GM23338 (cell line): ENCODE results near the gene GEN1. TPM values are rescaled to one million over a fixed set of nuclear protein-coding genes. Genes with fewer than 3 reads are reported as not detected.

Experiments used
- ATAC-seq: fragments of 200-7000 bp; cut with Tn5 transposase; 3 replicates; pipeline ENCODE4 v1.9.1; 2020
- DNase-seq: peaks from one replicate; pipeline ENCODE4 v3.0.0-alpha.2; 2015; ENCODE audit warnings: low spot score
- H2AFZ ChIP-seq: fragments of 200-600 bp; sonication (generic); 2 replicates; pipeline ENCODE4 v1.8.0; 2016; ENCODE audit warnings: antibody characterized with exemption, mild to moderate bottlenecking, moderate library complexity
- H3F3A ChIP-seq: fragments of 200-600 bp; sonication (generic); replicated peaks from 2 replicates; pipeline ENCODE4 v1.8.0; 2017; ENCODE audit warnings: antibody characterized with exemption, mixed run types, low read depth
- H3K27ac ChIP-seq: fragments of 200-600 bp; sonication (generic); 2 replicates; pipeline ENCODE4 v1.6.1; 2016; ENCODE audit warnings: low read depth
- H3K27me3 ChIP-seq: fragments of 200-600 bp; sonication (generic); 2 replicates; pipeline ENCODE4 v1.8.0; 2016; ENCODE audit warnings: mild to moderate bottlenecking, mixed run types, moderate library complexity; ENCODE audit not compliant: insufficient read depth
- H3K36me3 ChIP-seq: fragments of 200-600 bp; sonication (generic); 2 replicates; pipeline ENCODE4 v1.8.0; 2016; ENCODE audit warnings: mild to moderate bottlenecking; ENCODE audit not compliant: insufficient read depth
- H3K4me1 ChIP-seq: fragments of 200-600 bp; sonication (generic); 2 replicates; pipeline ENCODE4 v1.8.0; 2016; ENCODE audit warnings: mild to moderate bottlenecking, moderate library complexity; ENCODE audit not compliant: insufficient read depth
- H3K4me2 ChIP-seq: fragments of 200-600 bp; sonication (generic); 2 replicates; pipeline ENCODE4 v1.7.1; 2017; ENCODE audit warnings: mixed run types
- H3K4me3 ChIP-seq: fragments of 200-600 bp; sonication (generic); 2 replicates; pipeline ENCODE4 v1.6.1; 2016; ENCODE audit warnings: mixed run types
- H3K79me2 ChIP-seq: fragments of 200-600 bp; sonication (generic); replicated peaks from 2 replicates; pipeline ENCODE4 v1.8.0; 2017; ENCODE audit warnings: mild to moderate bottlenecking; ENCODE audit not compliant: insufficient read depth
- H3K9me2 ChIP-seq: fragments of 200-600 bp; sonication (generic); 2 replicates; pipeline ENCODE4 v1.8.0; 2017; ENCODE audit not compliant: insufficient read depth
- H4K20me1 ChIP-seq: fragments of 200-600 bp; sonication (generic); replicated peaks from 2 replicates; pipeline ENCODE4 v1.8.0; 2017; ENCODE audit warnings: mild to moderate bottlenecking; ENCODE audit not compliant: insufficient read depth
- H3K27ac Mint-ChIP-seq: 2 replicates; pipeline ENCODE4 v1.8.0; 2020; ENCODE audit warnings: inconsistent platforms, mild to moderate bottlenecking, moderate library complexity, mixed read lengths
- H3K27me3 Mint-ChIP-seq: 3 replicates; pipeline ENCODE4 v1.8.0; 2022; ENCODE audit warnings: low read depth, mild to moderate bottlenecking, moderate library complexity, mixed read lengths, inconsistent platforms; ENCODE audit not compliant: insufficient read depth, poor library complexity
- H3K36me3 Mint-ChIP-seq: 3 replicates; pipeline ENCODE4 v1.8.0; 2021; ENCODE audit warnings: low read depth, mild to moderate bottlenecking, inconsistent platforms, moderate library complexity, mixed read lengths
- H3K4me1 Mint-ChIP-seq: 3 replicates; pipeline ENCODE4 v1.8.0; 2020; ENCODE audit warnings: mild to moderate bottlenecking, inconsistent platforms, mixed read lengths
- H3K4me3 Mint-ChIP-seq: 3 replicates; pipeline ENCODE4 v1.8.0; 2021; ENCODE audit warnings: moderate library complexity, mild to moderate bottlenecking, inconsistent platforms, mixed read lengths
- H3K9me3 Mint-ChIP-seq: 3 replicates; pipeline ENCODE4 v1.8.0; 2020; ENCODE audit warnings: moderate library complexity, mild to moderate bottlenecking, inconsistent platforms, mixed read lengths
- EZH2 ChIP-seq: fragments of 200-600 bp; sonication (generic); IDR thresholded peaks from one replicate; pipeline ENCODE4 v1.8.0; 2017; ENCODE audit warnings: antibody characterized with exemption, mild to moderate bottlenecking, low read depth; ENCODE audit not compliant: unreplicated experiment
- EZH2phosphoT487 ChIP-seq: fragments of 200-600 bp; sonication (generic); IDR thresholded peaks from one replicate; pipeline ENCODE4 v1.8.1; 2018; ENCODE audit warnings: antibody characterized with exemption; ENCODE audit not compliant: unreplicated experiment
- JUNB ChIP-seq: IDR thresholded peaks from one replicate; pipeline ENCODE4 v1.6.1; 2016; ENCODE audit warnings: antibody characterized with exemption; ENCODE audit not compliant: unreplicated experiment
- NANOG ChIP-seq: IDR thresholded peaks from 2 replicates; pipeline ENCODE4 v1.6.1; 2016; ENCODE audit warnings: antibody characterized with exemption, borderline replicate concordance
- POLR2AphosphoS5 ChIP-seq: IDR thresholded peaks from 2 replicates; pipeline ENCODE4 v1.6.1; 2016; ENCODE audit warnings: antibody characterized with exemption, low read depth
- STAT1 ChIP-seq: IDR thresholded peaks from one replicate; pipeline ENCODE4 v1.6.1; 2016; ENCODE audit warnings: antibody characterized with exemption; ENCODE audit not compliant: unreplicated experiment
- ZNF114 ChIP-seq: fragments of 250-450 bp; sonication (Bioruptor Pico); IDR thresholded peaks from 2 replicates; pipeline ENCODE4 v1.5.0; 2020; ENCODE audit warnings: mild to moderate bottlenecking, moderate library complexity
- ZNF331 ChIP-seq: fragments of 250-450 bp; sonication (Bioruptor Pico); IDR thresholded peaks from 2 replicates; pipeline ENCODE4 v1.5.0; 2020; ENCODE audit warnings: low read depth, mild to moderate bottlenecking, moderate library complexity
- polyA plus RNA-seq: library from polyadenylated mRNA; unstranded; fragments of >200 nt; fragmentation: Nextera tagmentation; extraction: Ambion mirVana; gene quantifications from 2 replicates; pipeline ENCODE4 v1.2.1, GENCODE V29; 2016
- total RNA-seq: library from RNA; depleted of rRNA; stranded (reverse); fragments of >200 nt; shearing (Covaris generic); gene quantifications from 2 replicates; pipeline ENCODE4 v1.2.3, GENCODE V29; 2014
- TF ChIP-seq, protein P1 (sequence below): IDR thresholded peaks from one replicate; pipeline ENCODE4 v1.6.1; 2018; ENCODE audit warnings: antibody characterized with exemption; ENCODE audit not compliant: unreplicated experiment
- TF ChIP-seq, protein P2 (sequence below), 2 experiments: fragments of 200-600 bp in 1 of 2; sonication (generic) in 1 of 2; conservative IDR thresholded peaks; 2 replicates each; pipeline versions ENCODE4 v1.5.1 to v1.6.1; 2016 to 2017; ENCODE audit warnings: antibody characterized with exemption in 2 of 2, low read depth in 2 of 2, mild to moderate bottlenecking in 2 of 2, moderate library complexity in 1 of 2

The GEN1 gene
- total and polyA plus RNA-seq, 2 experiments from 2014 or later, result 14.2 to 43.3 TPM

DNA sequence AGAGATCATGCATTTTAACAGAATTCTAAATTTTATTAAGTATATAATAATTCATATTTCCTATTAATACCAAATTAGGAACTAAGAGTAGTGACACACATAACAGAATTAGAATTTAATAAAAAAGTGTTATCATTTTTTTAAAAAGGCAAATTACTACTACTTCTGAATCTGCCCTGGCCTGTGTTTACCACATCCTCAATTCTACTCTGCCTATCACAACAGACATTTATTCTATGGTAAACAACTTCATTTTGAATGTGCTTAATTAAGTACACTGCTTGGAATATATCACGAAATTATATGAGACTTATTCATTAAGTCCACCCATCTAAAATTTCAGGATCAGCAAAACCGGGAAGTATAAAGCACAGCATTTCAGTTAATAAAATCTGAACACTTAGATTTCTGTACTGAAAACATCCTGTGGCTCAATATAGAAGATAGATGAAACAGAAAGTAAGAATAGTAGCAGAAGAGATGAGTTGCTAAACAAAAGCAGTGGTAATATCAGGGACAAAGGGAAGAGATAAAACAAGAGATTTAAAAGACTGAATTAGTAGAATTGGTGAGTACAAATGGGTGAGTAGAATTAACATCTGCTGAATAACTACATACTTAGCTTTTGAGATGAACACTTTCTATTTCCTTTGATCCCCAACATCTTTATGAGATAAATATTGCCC lies 4.0 kb upstream of the GEN1 start (continued):
- TF ChIP-seq NANOG (no peak), EZH2phosphoT487 (no peak), STAT1 (no peak), ZNF114 (CRISPR knock-in tag) (no peak), JUNB (no peak), POLR2AphosphoS5 (no peak), EZH2 (no peak), ZNF331 (CRISPR knock-in tag) (no peak)
- TF ChIP-seq, protein P1, sequence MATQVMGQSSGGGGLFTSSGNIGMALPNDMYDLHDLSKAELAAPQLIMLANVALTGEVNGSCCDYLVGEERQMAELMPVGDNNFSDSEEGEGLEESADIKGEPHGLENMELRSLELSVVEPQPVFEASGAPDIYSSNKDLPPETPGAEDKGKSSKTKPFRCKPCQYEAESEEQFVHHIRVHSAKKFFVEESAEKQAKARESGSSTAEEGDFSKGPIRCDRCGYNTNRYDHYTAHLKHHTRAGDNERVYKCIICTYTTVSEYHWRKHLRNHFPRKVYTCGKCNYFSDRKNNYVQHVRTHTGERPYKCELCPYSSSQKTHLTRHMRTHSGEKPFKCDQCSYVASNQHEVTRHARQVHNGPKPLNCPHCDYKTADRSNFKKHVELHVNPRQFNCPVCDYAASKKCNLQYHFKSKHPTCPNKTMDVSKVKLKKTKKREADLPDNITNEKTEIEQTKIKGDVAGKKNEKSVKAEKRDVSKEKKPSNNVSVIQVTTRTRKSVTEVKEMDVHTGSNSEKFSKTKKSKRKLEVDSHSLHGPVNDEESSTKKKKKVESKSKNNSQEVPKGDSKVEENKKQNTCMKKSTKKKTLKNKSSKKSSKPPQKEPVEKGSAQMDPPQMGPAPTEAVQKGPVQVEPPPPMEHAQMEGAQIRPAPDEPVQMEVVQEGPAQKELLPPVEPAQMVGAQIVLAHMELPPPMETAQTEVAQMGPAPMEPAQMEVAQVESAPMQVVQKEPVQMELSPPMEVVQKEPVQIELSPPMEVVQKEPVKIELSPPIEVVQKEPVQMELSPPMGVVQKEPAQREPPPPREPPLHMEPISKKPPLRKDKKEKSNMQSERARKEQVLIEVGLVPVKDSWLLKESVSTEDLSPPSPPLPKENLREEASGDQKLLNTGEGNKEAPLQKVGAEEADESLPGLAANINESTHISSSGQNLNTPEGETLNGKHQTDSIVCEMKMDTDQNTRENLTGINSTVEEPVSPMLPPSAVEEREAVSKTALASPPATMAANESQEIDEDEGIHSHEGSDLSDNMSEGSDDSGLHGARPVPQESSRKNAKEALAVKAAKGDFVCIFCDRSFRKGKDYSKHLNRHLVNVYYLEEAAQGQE, result no peak

- TF ChIP-seq STAT1, result no peak
- TF ChIP-seq, protein P2, sequence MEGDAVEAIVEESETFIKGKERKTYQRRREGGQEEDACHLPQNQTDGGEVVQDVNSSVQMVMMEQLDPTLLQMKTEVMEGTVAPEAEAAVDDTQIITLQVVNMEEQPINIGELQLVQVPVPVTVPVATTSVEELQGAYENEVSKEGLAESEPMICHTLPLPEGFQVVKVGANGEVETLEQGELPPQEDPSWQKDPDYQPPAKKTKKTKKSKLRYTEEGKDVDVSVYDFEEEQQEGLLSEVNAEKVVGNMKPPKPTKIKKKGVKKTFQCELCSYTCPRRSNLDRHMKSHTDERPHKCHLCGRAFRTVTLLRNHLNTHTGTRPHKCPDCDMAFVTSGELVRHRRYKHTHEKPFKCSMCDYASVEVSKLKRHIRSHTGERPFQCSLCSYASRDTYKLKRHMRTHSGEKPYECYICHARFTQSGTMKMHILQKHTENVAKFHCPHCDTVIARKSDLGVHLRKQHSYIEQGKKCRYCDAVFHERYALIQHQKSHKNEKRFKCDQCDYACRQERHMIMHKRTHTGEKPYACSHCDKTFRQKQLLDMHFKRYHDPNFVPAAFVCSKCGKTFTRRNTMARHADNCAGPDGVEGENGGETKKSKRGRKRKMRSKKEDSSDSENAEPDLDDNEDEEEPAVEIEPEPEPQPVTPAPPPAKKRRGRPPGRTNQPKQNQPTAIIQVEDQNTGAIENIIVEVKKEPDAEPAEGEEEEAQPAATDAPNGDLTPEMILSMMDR (conservative IDR thresholded peaks at IDR 0.05; ENCODE audit: low read depth in 2 of 2), result no peak
- Mint-ChIP-seq H3K4me3 (peak overlapping the region; percentile 92), H3K4me1 (peaks cover 39% of the 10 kb centered on the region), H3K27me3 (peaks cover 4% of the 10 kb centered on the region), H3K27ac (no peak overlapping the region), H3K36me3 (peaks cover 3% of the 10 kb centered on the region; the same call in 1 of the 3 replicates), H3K9me3 (no peaks in the 10 kb centered on the region)
- Histone ChIP-seq H3K27ac (no peak overlapping the region), H3K9me2 (no peaks in the 10 kb centered on the region), H3K79me2 (peaks cover 84% of the 10 kb centered on the region), H3K4me2 (peak overlapping the region; percentile 91), H3K27me3 (no peaks in the 10 kb centered on the region), H2AFZ (no peak overlapping the region), H3K36me3 (no peaks in the 10 kb centered on the region), H3K4me3 (peak overlapping the region; percentile 85), H3K4me1 (peaks cover 59% of the 10 kb centered on the region), H3F3A (no peaks in the 10 kb centered on the region), H4K20me1 (no peaks in the 10 kb centered on the region; the same call in 1 of the 2 replicates)
- no peak for ATAC-seq
- DNase-seq, result no peak
Measured at GRCh38 chr2:17752246-17752645, 1.7 kb upstream of the GEN1 start.
